GM19025 (cell line): Measurements from ENCODE around the gene KCNE2.
A peak's percentile ranks its signal among the peaks of the same experiment; 100 is the strongest.

Source experiments
- ATAC-seq: cut with Tn5 transposase; IDR thresholded peaks from one replicate; pipeline ENCODE4 v1.9.1; 2021; ENCODE audit warnings: mild to moderate bottlenecking, low read depth, moderate library complexity; ENCODE audit not compliant: unreplicated experiment

Gene KCNE2

GRCh38 chr21:34363733-34364132, at the start of gene KCNE2:
KCNE2 (plus strand) TSS chr21:34364006; CDS start chr21:34370479, 6,473 bp downstream.
- ATAC-seq = no peak

- ATAC-seq = no peak
Measured at GRCh38 chr21:34319585-34319984, 44.2 kb upstream of the KCNE2 start.

- ATAC-seq = no peak
Measured at GRCh38 chr21:34320011-34320410, 43.8 kb upstream of the KCNE2 start.

GRCh38 chr21:34330055-34330454, 33.8 kb upstream of the KCNE2 start:
- ATAC-seq = no peak

GRCh38 chr21:34331726-34332125, 32.1 kb upstream of the KCNE2 start:
- ATAC-seq = no peak

- no peak for ATAC-seq
Measured at GRCh38 chr21:34332347-34332746, 31.5 kb upstream of the KCNE2 start.

- no peak for ATAC-seq
Measured at GRCh38 chr21:34333121-34333739, 30.6 kb upstream of the KCNE2 start.

GRCh38 chr21:34335316-34335715, 28.5 kb upstream of the KCNE2 start:
- no peak for ATAC-seq

GRCh38 chr21:34336245-34336644, 27.6 kb upstream of the KCNE2 start:
- no peak for ATAC-seq

- no peak for ATAC-seq
Measured at GRCh38 chr21:34336756-34337391, 26.9 kb upstream of the KCNE2 start.

- no peak for ATAC-seq
Measured at GRCh38 chr21:34337741-34338140, 26.1 kb upstream of the KCNE2 start.

GRCh38 chr21:34338226-34338625, 25.6 kb upstream of the KCNE2 start:
- no peak for ATAC-seq

- no peak for ATAC-seq
Measured at GRCh38 chr21:34340061-34340460, 23.7 kb upstream of the KCNE2 start.

GRCh38 chr21:34342476-34342875, 21.3 kb upstream of the KCNE2 start:
- ATAC-seq = no peak

- no peak for ATAC-seq
Measured at GRCh38 chr21:34343347-34343746, 20.5 kb upstream of the KCNE2 start.

- ATAC-seq = no peak
Measured at GRCh38 chr21:34343838-34344381, 19.9 kb upstream of the KCNE2 start.

GRCh38 chr21:34344584-34344983, 19.2 kb upstream of the KCNE2 start:
- ATAC-seq = no peak

GRCh38 chr21:34345091-34345871, 18.5 kb upstream of the KCNE2 start:
- no peak for ATAC-seq

- ATAC-seq = no peak
Measured at GRCh38 chr21:34345892-34346291, 17.9 kb upstream of the KCNE2 start.

- ATAC-seq = no peak
Measured at GRCh38 chr21:34348890-34349519, 14.8 kb upstream of the KCNE2 start.

GRCh38 chr21:34351786-34352241, 12.0 kb upstream of the KCNE2 start:
- ATAC-seq = peak; percentile 83
